Measurements from ENCODE around the gene ADAMTS9. TPM values are rescaled to one million over a fixed set of nuclear protein-coding genes. Genes with fewer than 3 reads are reported as not detected.

The ADAMTS9 gene
- total and polyA plus RNA-seq, 2 of the 13 experiments (the other 11 are each of a cell fraction or from before 2014, with no cell fraction given) = 0.02 to 0.09 TPM

GRCh38 chr3:64718976-64719375 is 31.2 kb upstream of the ADAMTS9 start:
- ATAC-seq = no peak
- POLR2A ChIA-PET = no interaction called here

More at GRCh38 chr3:64718976-64719375, 31.2 kb upstream of the ADAMTS9 start:
- in situ Hi-C loops (cut with HindIII; ENCODE audit: extremely low pct_ligation_motif_present, low pct_unique_long_range_greater_than_20kb) = no loop called here
- Histone ChIP-seq H3K9ac (ENCODE audit: insufficient read depth, low read depth, low read length) (no peak overlapping the region), H3K9me3 (ENCODE audit: low read length) (no peaks in the 10 kb centered on the region), H2AFZ (ENCODE audit: low read length) (no peak overlapping the region), H3K36me3 (replicated peaks in 1 of 2; ENCODE audit: control insufficient read depth in 1 of 2, insufficient read depth in 2 of 2, low read length in 2 of 2) (no peaks in the 10 kb centered on the region), H3K27ac (ENCODE audit: extremely low read length, insufficient read depth, low read length) (no peak overlapping the region), H3K4me1 (ENCODE audit: insufficient read depth, low read length) (no peaks in the 10 kb centered on the region), H4K20me1 (ENCODE audit: insufficient read depth, low read length) (no peaks in the 10 kb centered on the region), H3K4me3 (replicated peaks in 1 of 3; ENCODE audit: insufficient read depth in 1 of 3, low read depth in 2 of 3, low read length in 3 of 3) (no peak overlapping the region), H3K79me2 (ENCODE audit: insufficient read depth, low read length) (no peaks in the 10 kb centered on the region), H3K4me2 (ENCODE audit: low read depth, low read length) (no peak overlapping the region), H3K27me3 (ENCODE audit: control insufficient read depth in 1 of 2, insufficient read depth in 2 of 2, low read length in 2 of 2) (no peaks in the 10 kb centered on the region)
- DNase-seq (ENCODE audit: low spot score) (no peak), FAIRE-seq (no peak)
- 19% methylated on average over 4 of the region's 4 CpGs for WGBS (ENCODE audit: low lambda C conversion rate)
- TF ChIP-seq ZNF205 (CRISPR knock-in tag; IDR thresholded peaks at IDR 0.05) (no peak), ZSCAN25 (CRISPR knock-in tag; IDR thresholded peaks at IDR 0.05) (no peak), ZNF557 (CRISPR knock-in tag; IDR thresholded peaks at IDR 0.05) (no peak), DRAP1 (CRISPR knock-in tag; IDR thresholded peaks at IDR 0.05) (no peak), ZNF639 (CRISPR knock-in tag; conservative IDR thresholded peaks at IDR 0.05) (no peak), ZNF430 (CRISPR knock-in tag; IDR thresholded peaks at IDR 0.05) (no peak), PHF5A (CRISPR knock-in tag; IDR thresholded peaks at IDR 0.05; ENCODE audit: low read depth, unreplicated experiment) (no peak), TAF1 (CRISPR knock-in tag; IDR thresholded peaks at IDR 0.05) (no peak), ZNF230 (CRISPR knock-in tag; IDR thresholded peaks at IDR 0.05) (no peak), ZNF605 (CRISPR knock-in tag; IDR thresholded peaks at IDR 0.05) (no peak), KLF6 (CRISPR knock-in tag; IDR thresholded peaks at IDR 0.05) (no peak), HNF4G (IDR thresholded peaks at IDR 0.05; ENCODE audit: borderline replicate concordance, low read depth, low read length) (no peak), HNF4G (CRISPR knock-in tag; IDR thresholded peaks at IDR 0.05; ENCODE audit: borderline replicate concordance, low read depth) (no peak)
- intact Hi-C loops (cut with micrococcal nuclease; ENCODE audit: unreplicated experiment) = no loop called here
- CTCF ChIA-PET (ENCODE audit: low intra/inter-chr PET ratio, low total read pairs) = no interaction called here
- BruUV-seq (replicated peaks) = no TSS peak
